ENCODE data around the gene ME3. TPM values are rescaled to one million over a fixed set of nuclear protein-coding genes. Genes with fewer than 3 reads are reported as not detected.
A peak's percentile ranks its signal among the peaks of the same experiment; 100 is the strongest.

ME3 gene
- total RNA-seq (10 to 100 TPM; 18.6 to 64.4 (median 43.3) TPM), polyA plus RNA-seq (100 to 1,000 TPM in 1 of 3 donors, 10 to 100 TPM in 2; 13.9 to 128 (median 78.6) TPM)
- long read RNA-seq, donor 1, partial matches to known transcripts, result 5 of 23 reads
- long read RNA-seq, donor 1, other reads (novel, unspliced or antisense), result 14 of 23 reads
- long read RNA-seq, donor 2, partial matches to known transcripts, result 6 of 11 reads
- long read RNA-seq, donor 2, other reads (novel, unspliced or antisense), result 0 of 11 reads
- long read RNA-seq, donor 3, partial matches to known transcripts, result 0 of 1 reads
- long read RNA-seq, donor 3, other reads (novel, unspliced or antisense), result 0 of 1 reads
- long read RNA-seq, donor 4, transcript ME3-202 (14 exons, 2,240 nt), result major isoform, 5 of 23 reads
- long read RNA-seq, donor 4, partial matches to known transcripts, result 6 of 23 reads
- long read RNA-seq, donor 4, other reads (novel, unspliced or antisense), result 7 of 23 reads
- long read RNA-seq, donor 5, transcript ME3-212 (15 exons, 2,311 nt), result minor isoform, 11 of 98 reads
- long read RNA-seq, donor 5, transcript ME3-202 (14 exons, 2,240 nt), result major isoform, 32 of 98 reads
- long read RNA-seq, donor 5, partial matches to known transcripts, result 13 of 98 reads
- long read RNA-seq, donor 5, other reads (novel, unspliced or antisense), result 42 of 98 reads
- long read RNA-seq, donor 6, partial matches to known transcripts, result 1 of 18 reads
- long read RNA-seq, donor 6, other reads (novel, unspliced or antisense), result 12 of 18 reads
- long read RNA-seq, donor 7, result 0 reads
- long read RNA-seq, donor 8, partial matches to known transcripts, result 12 of 18 reads
- long read RNA-seq, donor 8, other reads (novel, unspliced or antisense), result 0 of 18 reads
- long read RNA-seq, donor 9, partial matches to known transcripts, result 71 of 91 reads
- long read RNA-seq, donor 9, other reads (novel, unspliced or antisense), result 18 of 91 reads
- long read RNA-seq, donor 10, partial matches to known transcripts, result 0 of 2 reads
- long read RNA-seq, donor 10, other reads (novel, unspliced or antisense), result 0 of 2 reads

GRCh38 chr11:86672007-86672621 is at the start of gene ME3:
Gene ME3, minus strand, starts transcription at chr11:86672616.
- peak in 1 of 6 experiments; percentile 8 for TF ChIP-seq CTCF (IDR thresholded peaks at IDR 0.05)
- TF ChIP-seq POLR2A (IDR thresholded peaks at IDR 0.05), result peak in 1 of 2 donors; percentile 41
- 0 to 1% (median 0%) methylated on average over 1 to 52 of the region's 52 CpGs for WGBS, 4 donors
- no peaks in the 10 kb centered on the region for H3K36me3 ChIP-seq (replicated peaks in 1 of 2)
- intact Hi-C loops (cut with DNase I), result loop anchor here (5.0 to 10.0 kb wide), 2 partner anchors 130 to 133 kb away; partner anchors contain the start of gene PRSS23 (in 2 of the 2)
- peak; percentile 73 to 86 (median 77) for DNase-seq
- H3K4me1 ChIP-seq (replicated peaks in 1 of 2), result peaks cover 13 to 28% of the 10 kb centered on the region in 2 donors
- H3K27me3 ChIP-seq, result no peaks in the 10 kb centered on the region
- no peaks in the 10 kb centered on the region for H3K9me3 ChIP-seq (replicated peaks in 1 of 3)
- peak within 1 kb of the TSS in 4 of 5 donors; percentile 79 to 95 (median 93) for H3K27ac ChIP-seq
- H3K4me3 ChIP-seq, result peak within 1 kb of the TSS; percentile 1 to 95 (median 82)

GRCh38 chr11:86722006-86722405 is 49.6 kb upstream of the ME3 start:
- Histone ChIP-seq H3K36me3 (replicated peaks in 1 of 2) (no peaks in the 10 kb centered on the region), H3K4me3 (no peak overlapping the region), H3K27ac (no peak overlapping the region), H3K9me3 (replicated peaks in 1 of 3) (no peaks in the 10 kb centered on the region), H3K4me1 (replicated peaks in 1 of 2) (no peaks in the 10 kb centered on the region), H3K27me3 (no peaks in the 10 kb centered on the region)
- WGBS, 4 donors, result 34 to 50% (median 38%) methylated on average over 1 of the region's 1 CpG
- TF ChIP-seq POLR2A (IDR thresholded peaks at IDR 0.05), result no peak
- TF ChIP-seq CTCF (IDR thresholded peaks at IDR 0.05), result no peak
- intact Hi-C loops (cut with DNase I), result no loop called here
- no peak for DNase-seq

- H3K27me3 ChIP-seq, result no peaks in the 10 kb centered on the region
- intact Hi-C loops (cut with DNase I), result no loop called here
- H3K27ac ChIP-seq, result no peak overlapping the region
- TF ChIP-seq POLR2A (IDR thresholded peaks at IDR 0.05) (no peak), CTCF (IDR thresholded peaks at IDR 0.05) (no peak)
- no peak for DNase-seq
- H3K9me3 ChIP-seq (replicated peaks in 1 of 3), result no peaks in the 10 kb centered on the region
- H3K4me3 ChIP-seq, result no peak overlapping the region
- WGBS, 4 donors, result 91 to 95% (median 93%) methylated on average over 2 of the region's 2 CpGs
- no peaks in the 10 kb centered on the region for H3K36me3 ChIP-seq (replicated peaks in 1 of 2)
- no peaks in the 10 kb centered on the region for H3K4me1 ChIP-seq (replicated peaks in 1 of 2)
Observed at GRCh38 chr11:86720546-86720945, 48.1 kb upstream of the ME3 start.
